Mesodermal cell (in vitro differentiated cells): ENCODE results near the gene DFFA.

ENCODE experiments used
- H3K27ac ChIP-seq: 2 replicates; pipeline ENCODE4 v1.7.0; 2013; ENCODE audit warnings: mild to moderate bottlenecking, low read depth, low read length, moderate library complexity; ENCODE audit not compliant: severe bottlenecking
- H3K36me3 ChIP-seq: 2 replicates; pipeline ENCODE4 v1.7.1; 2013; ENCODE audit warnings: mild to moderate bottlenecking, low read length, moderate library complexity; ENCODE audit not compliant: control insufficient read depth, insufficient read depth
- H3K4me1 ChIP-seq: one replicate; pipeline ENCODE4 v1.7.1; 2013; ENCODE audit warnings: mild to moderate bottlenecking, low read length; ENCODE audit not compliant: insufficient read depth, control insufficient read depth, poor library complexity, severe bottlenecking
- H3K4me3 ChIP-seq: 2 replicates; pipeline ENCODE4 v1.7.0; 2013; ENCODE audit warnings: low read length, control low read depth, mild to moderate bottlenecking; ENCODE audit not compliant: insufficient read depth, poor library complexity, severe bottlenecking; ENCODE audit errors: extremely low read depth
- H3K9me3 ChIP-seq: 2 replicates; pipeline ENCODE4 v1.7.1; 2013; ENCODE audit warnings: mild to moderate bottlenecking, low read length, moderate library complexity; ENCODE audit not compliant: control insufficient read depth
- WGBS, 2 experiments: methylation state at CpG; one replicate each; pipeline ENCODE4 v1.1.5; 2013; ENCODE audit warnings: missing lambda C conversion rate in 2 of 2; ENCODE audit not compliant: insufficient coverage in 2 of 2; 5-methylcytosine and 5-hydroxymethylcytosine counted together

The DFFA gene

GRCh38 chr1:10504249-10504648 is 31.9 kb upstream of the DFFA start:
- H3K36me3 ChIP-seq, result no peaks in the 10 kb centered on the region
- WGBS, 2 experiments, result 71 to 80% methylated on average over 4 of the region's 5 CpGs
- H3K4me1 ChIP-seq, result peaks cover 14% of the 10 kb centered on the region
- no peak overlapping the region for H3K27ac ChIP-seq
- H3K9me3 ChIP-seq, result no peaks in the 10 kb centered on the region
- H3K4me3 ChIP-seq, result no peak overlapping the region

- 100% methylated on average over 2 to 4 of the region's 5 CpGs for WGBS, 2 experiments
- H3K36me3 ChIP-seq, result peaks cover 6% of the 10 kb centered on the region
- H3K27ac ChIP-seq, result no peak overlapping the region
- no peaks in the 10 kb centered on the region for H3K9me3 ChIP-seq
- no peaks in the 10 kb centered on the region for H3K4me1 ChIP-seq
- H3K4me3 ChIP-seq, result no peak overlapping the region
These were observed 29.9 kb upstream of the DFFA start for GRCh38 chr1:10502206-10502605.

GRCh38 chr1:10498231-10498630 is 25.9 kb upstream of the DFFA start:
- 89 to 94% methylated on average over 5 to 6 of the region's 8 CpGs for WGBS, 2 experiments
- peaks cover 3% of the 10 kb centered on the region for H3K4me1 ChIP-seq
- H3K9me3 ChIP-seq, result no peaks in the 10 kb centered on the region
- no peak overlapping the region for H3K27ac ChIP-seq
- H3K4me3 ChIP-seq, result no peak overlapping the region
- peaks cover 27% of the 10 kb centered on the region for H3K36me3 ChIP-seq

GRCh38 chr1:10497109-10497508 is 24.8 kb upstream of the DFFA start:
- WGBS, 2 experiments, result 97 to 100% methylated on average over 4 of the region's 7 CpGs
- H3K27ac ChIP-seq, result no peak overlapping the region

GRCh38 chr1:10495952-10496351 is 23.6 kb upstream of the DFFA start:
- no peak overlapping the region for H3K27ac ChIP-seq
- H3K36me3 ChIP-seq, result peaks cover 27% of the 10 kb centered on the region
- H3K9me3 ChIP-seq, result no peaks in the 10 kb centered on the region
- peaks cover 3% of the 10 kb centered on the region for H3K4me1 ChIP-seq
- WGBS, 2 experiments, result 85 to 86% methylated on average over 10 to 14 of the region's 14 CpGs
- H3K4me3 ChIP-seq, result no peak overlapping the region

More at GRCh38 chr1:10497109-10497508, 24.8 kb upstream of the DFFA start:
- no peak overlapping the region for H3K4me3 ChIP-seq
- no peaks in the 10 kb centered on the region for H3K9me3 ChIP-seq
- peaks cover 27% of the 10 kb centered on the region for H3K36me3 ChIP-seq
- peaks cover 3% of the 10 kb centered on the region for H3K4me1 ChIP-seq

GRCh38 chr1:10495475-10495817 is 23.1 kb upstream of the DFFA start:
- 93 to 95% methylated on average over 7 of the region's 10 CpGs for WGBS, 2 experiments
- H3K36me3 ChIP-seq, result peaks cover 27% of the 10 kb centered on the region
- H3K27ac ChIP-seq, result no peak overlapping the region
- H3K4me3 ChIP-seq, result no peak overlapping the region
- no peaks in the 10 kb centered on the region for H3K9me3 ChIP-seq
- peaks cover 3% of the 10 kb centered on the region for H3K4me1 ChIP-seq

GRCh38 chr1:10494754-10495474 is 22.6 kb upstream of the DFFA start:
- 41 to 76% methylated on average over 8 to 12 of the region's 15 CpGs for WGBS, 2 experiments
- no peaks in the 10 kb centered on the region for H3K9me3 ChIP-seq
- H3K27ac ChIP-seq, result no peak overlapping the region
- no peak overlapping the region for H3K4me3 ChIP-seq
- H3K4me1 ChIP-seq, result peaks cover 3% of the 10 kb centered on the region
- H3K36me3 ChIP-seq, result peaks cover 27% of the 10 kb centered on the region

GRCh38 chr1:10494418-10494753 is 22.1 kb upstream of the DFFA start:
- 95% methylated on average over 4 of the region's 5 CpGs; no CpG with 5 or more reads in 1 of the 2 experiments for WGBS, 2 experiments

GRCh38 chr1:10490286-10490970 is 18.1 kb upstream of the DFFA start:
- 75 to 81% methylated on average over 10 of the region's 12 CpGs for WGBS, 2 experiments
- Histone ChIP-seq H3K27ac (no peak overlapping the region), H3K9me3 (no peaks in the 10 kb centered on the region), H3K4me3 (no peak overlapping the region), H3K36me3 (peaks cover 6% of the 10 kb centered on the region), H3K4me1 (peaks cover 3% of the 10 kb centered on the region)

More at GRCh38 chr1:10494418-10494753, 22.1 kb upstream of the DFFA start:
- peaks cover 3% of the 10 kb centered on the region for H3K4me1 ChIP-seq
- H3K36me3 ChIP-seq, result peaks cover 27% of the 10 kb centered on the region
- H3K4me3 ChIP-seq, result no peak overlapping the region
- no peak overlapping the region for H3K27ac ChIP-seq
- H3K9me3 ChIP-seq, result no peaks in the 10 kb centered on the region

- Histone ChIP-seq H3K27ac (no peak overlapping the region), H3K4me1 (no peaks in the 10 kb centered on the region), H3K4me3 (no peak overlapping the region), H3K36me3 (peaks cover 2% of the 10 kb centered on the region), H3K9me3 (no peaks in the 10 kb centered on the region)
- 62 to 91% methylated on average over 1 to 3 of the region's 4 CpGs for WGBS, 2 experiments
These were observed 17.1 kb upstream of the DFFA start for GRCh38 chr1:10489291-10490055.
